C1 segment of cervical spinal cord (tissue), 14 donors: ENCODE data around the gene GRM7.

Experiments
- DNase-seq, 14 donors: peaks; one replicate each; lab custom pipeline; 2025; lab: John Stamatoyannopoulos, UW

The GRM7 gene

DNA sequence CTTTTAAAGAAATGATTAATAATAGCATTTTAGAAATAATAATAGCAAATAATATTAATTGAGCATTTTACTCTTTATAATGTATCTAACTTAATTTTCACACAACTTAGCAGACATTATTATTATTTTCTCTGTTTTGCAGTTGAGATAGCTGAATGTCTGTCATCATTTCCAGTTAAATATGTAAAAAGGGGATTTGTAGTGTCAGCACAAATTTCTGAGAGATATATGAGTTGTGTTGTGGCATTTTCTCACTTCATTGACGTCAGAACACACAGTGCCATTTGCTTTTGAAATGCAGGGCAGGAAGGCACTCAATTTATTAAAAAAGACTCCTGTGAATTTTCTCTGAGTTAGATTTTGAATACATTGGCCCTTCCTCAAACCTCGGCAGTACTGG is 111.0 kb downstream of the GRM7 start:
- no peak for DNase-seq

DNA sequence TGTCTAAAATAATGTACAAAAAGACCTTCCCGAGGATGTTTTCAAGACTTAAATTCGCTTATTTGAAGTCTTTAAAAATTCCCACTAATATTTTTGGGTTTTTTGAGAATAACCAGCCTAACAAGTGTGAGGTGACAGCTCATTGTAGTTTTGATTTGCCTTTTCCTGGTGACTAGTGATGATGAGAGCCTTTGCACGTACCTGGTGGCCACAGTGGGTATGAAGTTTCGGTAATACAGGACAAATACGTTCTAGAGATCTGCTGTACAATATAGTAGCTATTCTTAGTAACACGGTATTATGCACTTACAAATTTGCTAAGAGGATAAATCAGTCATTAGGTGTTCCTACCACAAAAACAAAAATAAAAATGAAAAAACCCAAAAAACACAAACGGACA is 124.9 kb downstream of the GRM7 start:
- DNase-seq: no peak

DNA sequence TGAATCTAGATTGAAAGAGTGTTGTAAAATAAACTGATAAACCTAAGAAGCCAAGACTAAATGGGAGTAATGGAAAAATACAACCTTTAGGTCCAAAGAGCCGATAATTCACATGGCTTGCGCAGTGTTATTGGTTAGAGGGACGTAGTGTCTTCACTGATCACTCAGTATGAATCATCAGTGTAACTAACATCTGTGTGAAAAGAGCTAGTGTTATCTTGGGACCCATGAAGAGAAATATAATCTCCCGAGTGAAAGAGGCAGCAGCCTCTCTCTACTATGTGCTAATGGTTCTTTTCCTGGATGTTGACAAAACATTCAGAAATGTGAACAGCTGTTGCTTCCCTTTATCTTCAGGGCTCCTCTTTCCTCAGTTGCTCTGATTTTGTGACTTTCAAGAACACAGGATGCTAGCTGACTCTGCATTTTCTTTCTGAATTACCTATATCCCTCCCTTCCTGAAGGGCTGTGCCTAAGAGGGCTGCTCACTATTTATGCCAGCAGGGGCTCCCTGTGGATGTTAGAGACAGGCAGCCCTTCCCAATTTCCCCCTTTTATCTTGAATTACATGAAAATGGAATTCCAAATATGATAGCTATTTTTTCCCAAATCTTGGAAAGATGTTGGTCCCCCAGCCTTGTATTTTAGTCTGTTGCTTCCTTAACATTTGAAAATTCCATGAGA is 128.8 kb downstream of the GRM7 start:
- no peak for DNase-seq

DNA sequence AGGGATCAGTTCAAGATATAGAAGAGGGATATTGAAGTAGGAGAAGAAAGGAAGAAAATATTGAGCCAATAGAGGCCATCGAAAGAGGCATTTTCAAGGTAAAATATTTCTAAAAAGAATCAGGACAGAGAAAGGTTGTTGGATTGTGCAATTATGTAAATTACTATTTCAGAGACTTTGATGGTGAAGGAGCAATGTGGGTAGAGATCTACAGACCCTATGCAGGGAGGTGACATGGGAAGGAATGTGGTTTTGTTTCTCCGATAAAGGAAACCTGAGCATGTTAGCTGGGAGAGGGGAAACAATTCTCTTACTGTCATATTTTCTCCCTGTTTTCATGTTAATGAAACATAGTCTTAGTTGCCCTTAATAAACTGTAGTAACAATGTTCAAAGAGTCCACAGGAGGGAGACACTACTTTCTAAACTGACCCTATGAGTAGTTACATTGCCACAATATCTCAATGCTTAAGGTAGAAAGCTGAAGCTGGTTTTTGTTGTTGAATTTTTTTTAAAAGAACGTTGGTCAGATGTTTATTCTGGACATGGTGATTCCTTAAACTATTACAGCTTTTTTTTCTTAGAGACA is 133.3 kb downstream of the GRM7 start:
- DNase-seq: no peak

DNA sequence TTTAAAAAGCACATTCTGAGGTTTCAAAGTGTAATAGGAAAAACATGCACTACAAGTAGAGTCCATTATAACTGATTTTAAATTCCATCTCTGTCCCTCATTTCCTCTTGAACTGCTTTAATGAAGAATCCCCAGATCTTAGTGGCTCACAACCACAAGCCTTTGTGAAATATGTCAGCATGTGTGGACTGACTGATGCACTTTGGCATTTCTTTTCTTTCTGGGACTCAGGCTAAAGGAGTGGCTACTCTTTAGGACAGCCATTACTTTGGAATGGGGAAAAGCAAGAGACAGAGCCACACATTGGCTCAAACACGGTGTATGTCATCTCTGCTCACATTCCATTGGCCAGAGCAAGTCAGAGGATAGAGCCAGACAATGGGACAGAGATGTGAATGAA is 139.6 kb downstream of the GRM7 start:
- DNase-seq: no peak

DNA sequence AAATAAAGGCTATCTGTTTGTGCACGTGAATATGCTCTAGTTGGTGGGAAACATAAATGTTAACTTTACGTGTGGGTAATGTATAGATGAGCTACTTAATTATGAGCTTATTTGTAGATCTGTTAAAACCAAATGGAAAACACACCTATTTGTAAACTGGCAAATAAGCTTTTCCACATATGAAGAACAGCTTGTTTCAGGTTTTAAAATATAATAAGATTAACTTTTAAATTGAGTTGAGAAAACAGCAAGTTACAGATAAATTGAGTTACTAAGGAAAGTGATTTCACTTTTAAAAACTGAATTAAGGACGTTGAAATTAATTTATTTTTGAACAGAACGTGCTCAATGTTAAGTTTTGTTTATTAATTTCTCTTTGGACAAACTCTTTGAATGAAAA is 140.5 kb downstream of the GRM7 start:
- no peak for DNase-seq

DNA sequence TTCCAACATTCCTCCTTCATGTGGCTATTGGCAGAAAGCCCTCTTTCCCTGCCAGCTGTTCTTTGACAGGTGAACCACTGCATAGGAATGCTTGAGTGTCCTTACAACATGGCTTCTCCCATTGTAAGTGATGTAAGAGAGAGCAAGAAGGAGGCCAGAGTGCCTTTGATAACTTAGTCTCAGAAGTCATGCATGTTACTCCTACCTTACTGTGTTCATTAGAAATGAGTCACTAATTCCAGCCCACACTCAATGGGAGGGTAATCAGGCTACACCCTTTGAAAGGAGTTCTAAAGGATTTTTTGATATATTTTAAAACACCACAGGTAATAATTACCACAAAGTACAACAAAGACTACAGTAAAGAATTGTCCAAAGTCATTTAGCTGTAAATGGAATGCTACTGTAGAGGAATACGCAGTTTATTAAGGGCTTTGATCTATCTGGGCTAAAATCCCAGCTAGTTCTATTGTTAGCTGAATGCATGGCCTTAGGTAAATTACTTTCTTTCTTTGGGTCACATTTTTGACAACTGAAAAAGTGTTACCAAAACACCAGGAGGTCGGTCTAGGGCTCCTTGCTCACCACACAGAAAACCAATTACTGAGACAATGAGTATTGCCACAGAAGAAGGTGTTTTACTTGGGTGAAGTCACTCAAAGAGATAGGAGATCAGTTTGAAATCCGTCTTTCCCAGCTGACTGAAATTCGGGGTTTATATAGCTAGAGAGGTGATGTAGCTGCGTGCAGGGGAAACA is 154.9 kb downstream of the GRM7 start:
- no peak for DNase-seq

DNA sequence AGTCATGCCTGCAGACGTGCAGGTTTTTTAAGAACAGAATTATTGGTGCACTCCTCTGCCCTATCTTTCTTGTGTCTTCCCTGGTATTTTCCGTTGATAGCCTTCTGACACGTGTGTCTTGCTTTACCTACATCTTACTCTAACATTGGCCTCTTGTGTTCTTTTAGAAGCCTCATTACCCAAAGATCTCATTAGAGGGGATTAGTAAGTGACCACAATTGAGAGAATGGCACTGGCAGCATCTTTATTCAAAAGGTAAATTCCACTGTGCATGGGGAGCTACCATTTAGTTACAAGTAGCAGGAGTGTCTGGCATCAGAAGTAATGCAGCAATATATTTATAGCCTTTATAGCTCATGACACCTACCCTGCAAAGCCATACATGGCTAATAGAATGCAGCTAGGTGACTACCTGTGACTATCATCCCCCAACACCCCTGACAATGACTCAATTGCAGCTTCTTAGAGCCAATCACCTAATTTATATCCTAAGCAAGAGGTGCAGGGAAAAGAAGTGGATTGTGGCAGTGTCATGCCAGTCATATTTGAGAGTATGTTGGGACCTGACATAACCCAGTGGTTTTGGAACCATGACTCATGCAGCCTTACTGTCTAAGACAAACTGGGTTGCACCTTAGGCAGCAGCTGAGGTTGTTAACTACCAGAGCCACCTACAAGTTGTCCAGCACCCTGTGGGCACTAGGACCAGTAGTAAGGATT is 164.8 kb downstream of the GRM7 start:
- DNase-seq: no peak

DNA sequence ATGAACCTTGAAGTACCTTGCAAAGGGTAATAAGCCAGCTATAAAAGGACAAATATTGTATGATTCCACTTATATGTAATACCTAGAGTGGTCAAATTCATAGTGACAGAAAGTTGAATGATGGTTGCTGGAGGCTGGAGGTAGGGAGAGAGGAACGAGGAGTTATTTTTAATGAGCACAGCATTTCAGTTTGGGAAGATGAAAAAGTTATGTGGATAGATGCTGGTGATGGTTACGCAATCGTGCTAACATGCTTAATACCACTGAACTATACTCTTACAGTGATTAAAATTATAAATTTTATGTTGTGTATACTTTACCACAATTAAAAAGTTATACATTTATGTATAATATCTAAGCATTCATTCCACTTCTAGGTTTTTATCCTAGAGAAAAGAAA is 168.6 kb downstream of the GRM7 start:
- DNase-seq: no peak

DNA sequence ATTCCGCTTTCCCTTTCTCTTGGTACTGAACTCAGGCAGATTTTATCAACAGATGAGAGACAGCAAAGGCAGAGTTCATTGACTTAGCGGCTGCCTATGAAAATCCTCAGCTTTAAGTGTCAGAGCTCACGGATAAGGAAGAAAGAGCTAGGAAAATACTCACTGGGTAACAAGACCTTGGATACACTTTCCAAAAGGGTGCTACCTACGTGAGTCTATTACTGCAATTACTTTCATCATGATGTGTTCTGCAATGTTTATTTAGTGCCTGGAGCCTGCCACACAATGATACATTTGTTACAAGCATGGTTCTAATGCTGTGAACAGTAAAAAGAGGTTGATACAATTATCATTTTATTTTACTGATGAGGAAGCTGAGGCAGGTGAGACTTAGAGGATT is 177.5 kb downstream of the GRM7 start:
- no peak for DNase-seq

DNA sequence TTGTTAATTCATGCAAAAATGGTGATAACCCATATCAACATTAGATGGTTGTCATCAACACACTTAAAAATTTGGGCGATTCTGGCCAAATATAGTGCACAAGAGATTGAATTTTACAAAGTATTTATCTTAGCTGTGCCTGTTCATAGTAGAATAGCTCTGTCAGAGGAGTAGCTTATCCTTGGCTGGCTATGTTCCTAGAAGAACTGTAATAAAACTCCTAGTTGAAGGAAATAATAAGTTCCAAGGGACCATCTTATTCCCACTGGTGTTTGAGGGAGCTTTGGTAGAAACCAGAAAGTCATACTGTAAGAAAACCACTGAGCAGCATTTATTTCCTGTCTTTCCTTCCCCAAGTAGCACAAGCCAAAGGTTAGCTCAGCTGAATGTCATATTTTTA is 201.8 kb downstream of the GRM7 start:
- no peak for DNase-seq

DNA sequence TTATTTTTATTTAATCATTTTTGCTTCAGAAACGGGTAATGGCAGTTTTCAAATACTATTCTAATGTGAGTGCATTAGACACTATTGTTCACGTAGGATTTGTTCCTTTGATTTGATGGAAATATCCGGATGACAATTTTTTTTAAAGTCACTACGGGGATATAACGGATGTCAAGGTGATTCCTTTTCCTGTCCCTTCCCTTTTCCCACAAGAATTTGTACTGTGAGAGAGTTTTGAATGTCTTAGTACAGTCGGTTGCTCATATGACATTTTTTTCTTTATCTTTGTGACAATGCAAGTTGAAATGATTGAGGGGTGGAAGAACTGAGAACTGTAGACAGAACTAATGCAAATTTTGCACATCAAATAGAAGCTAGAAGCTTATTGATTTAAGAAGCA is 209.5 kb downstream of the GRM7 start:
- no peak for DNase-seq

DNA sequence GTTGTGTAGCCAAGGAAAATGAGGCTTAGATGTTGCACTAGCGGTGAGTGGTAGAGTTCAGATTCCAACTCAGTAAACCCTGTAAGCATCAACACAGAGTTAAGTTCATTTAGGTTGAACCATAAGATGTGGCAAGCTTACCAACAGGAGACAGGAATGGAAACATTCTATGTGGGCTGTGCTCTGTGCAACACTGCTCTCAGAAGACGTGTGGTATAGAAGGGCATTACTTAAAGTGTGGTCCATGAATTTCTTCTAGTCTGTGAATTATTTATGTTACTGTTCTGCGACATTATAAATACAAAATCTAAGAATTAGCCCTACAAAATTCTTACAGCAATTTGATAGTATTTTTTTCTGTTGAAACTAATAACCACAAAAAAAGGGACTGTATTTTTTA is 213.3 kb downstream of the GRM7 start:
- no peak for DNase-seq

DNA sequence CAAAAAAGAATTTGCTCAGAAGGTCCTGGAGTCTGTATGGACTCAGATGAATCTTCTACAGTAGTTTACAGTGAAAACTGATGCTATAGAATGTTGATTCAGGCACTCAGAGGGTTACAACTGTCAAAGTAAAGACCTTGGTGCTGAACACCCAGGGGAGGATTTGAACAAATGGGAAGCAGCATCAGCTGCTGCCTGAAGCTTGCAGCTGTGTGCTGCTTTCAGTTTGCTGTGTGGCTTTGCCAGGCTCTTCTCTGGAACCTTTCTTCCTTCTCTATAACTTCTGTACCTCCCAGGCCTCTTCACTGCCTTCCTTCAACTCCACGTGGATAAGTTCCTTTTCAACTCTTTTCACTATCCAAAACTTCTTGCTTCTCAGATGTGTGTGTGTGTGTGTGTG is 214.2 kb downstream of the GRM7 start:
- DNase-seq: no peak

DNA sequence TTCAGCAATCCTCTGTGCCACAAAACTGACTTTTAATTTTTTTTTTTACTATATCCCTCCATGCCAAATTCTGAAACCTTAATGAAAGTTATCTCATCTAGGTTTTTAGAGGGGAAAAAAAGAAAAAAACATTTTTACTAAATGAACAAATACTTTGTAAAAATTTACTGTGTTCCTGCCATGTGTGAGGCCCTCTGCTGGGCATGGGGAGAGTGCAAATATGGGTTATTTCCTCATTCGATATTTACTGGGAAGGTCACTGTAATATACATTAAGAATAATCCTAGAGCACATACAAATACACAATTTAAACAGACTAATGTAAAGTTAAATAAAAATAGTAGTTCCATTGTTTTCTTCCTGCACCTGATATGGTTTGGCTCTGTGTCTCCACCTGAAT is 215.0 kb downstream of the GRM7 start:
- no peak for DNase-seq

DNA sequence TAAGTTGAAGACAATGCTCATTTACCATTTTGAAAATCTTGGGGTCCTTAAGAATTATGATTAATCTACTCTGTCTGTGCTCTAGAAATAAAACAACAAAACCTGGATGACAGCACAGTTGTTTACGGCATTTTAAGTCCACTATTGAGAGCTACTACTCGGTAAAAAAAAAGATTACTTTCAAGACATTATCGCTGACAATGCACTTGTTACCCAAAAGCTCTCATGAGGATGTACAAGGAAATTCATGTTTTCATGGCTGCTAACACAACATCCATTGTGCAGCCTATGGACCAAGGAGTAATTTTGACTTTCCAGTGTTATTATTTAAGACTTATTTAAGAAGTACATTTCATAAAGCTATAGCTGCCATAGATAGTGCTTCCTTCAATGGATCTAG is 221.3 kb downstream of the GRM7 start:
- DNase-seq: no peak

DNA sequence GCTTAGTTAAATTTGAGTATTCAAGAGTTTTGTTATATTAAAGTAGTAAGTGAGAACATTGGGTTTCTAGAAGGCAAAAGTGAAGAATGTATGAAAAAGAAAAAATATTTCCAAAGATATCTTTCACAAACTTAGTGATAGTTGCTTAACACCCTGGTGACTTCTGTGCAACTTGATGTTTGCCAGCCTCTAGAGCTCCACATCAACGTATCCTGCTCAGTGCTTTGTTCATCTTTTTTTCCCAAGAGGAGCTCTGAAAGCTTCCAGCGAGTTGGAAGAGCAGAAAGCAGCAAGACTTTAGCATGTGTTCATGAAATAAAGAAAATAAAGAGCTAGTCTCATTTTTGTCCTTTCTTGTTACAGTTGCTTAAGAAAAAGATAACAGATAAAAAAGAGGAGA is 225.5 kb downstream of the GRM7 start:
- DNase-seq: no peak

DNA sequence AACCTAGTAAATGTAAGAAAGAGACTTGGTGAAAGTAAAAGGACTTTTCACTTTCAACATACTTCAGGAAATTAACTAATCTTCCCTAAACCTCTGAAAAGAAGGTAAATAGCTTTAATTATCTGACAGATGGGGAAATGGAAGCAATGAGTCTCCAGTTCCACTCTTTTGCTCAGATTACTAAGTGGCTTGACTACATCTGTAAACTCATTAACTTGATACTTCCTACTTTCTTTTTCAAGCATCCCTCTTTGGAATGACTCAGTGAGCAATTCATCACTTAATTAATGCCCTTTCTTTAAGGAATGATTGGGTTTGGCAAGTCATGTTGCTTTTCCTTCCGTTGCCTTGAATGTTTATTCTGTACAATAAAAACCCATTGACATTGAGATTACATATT is 234.2 kb downstream of the GRM7 start:
- DNase-seq: no peak

DNA sequence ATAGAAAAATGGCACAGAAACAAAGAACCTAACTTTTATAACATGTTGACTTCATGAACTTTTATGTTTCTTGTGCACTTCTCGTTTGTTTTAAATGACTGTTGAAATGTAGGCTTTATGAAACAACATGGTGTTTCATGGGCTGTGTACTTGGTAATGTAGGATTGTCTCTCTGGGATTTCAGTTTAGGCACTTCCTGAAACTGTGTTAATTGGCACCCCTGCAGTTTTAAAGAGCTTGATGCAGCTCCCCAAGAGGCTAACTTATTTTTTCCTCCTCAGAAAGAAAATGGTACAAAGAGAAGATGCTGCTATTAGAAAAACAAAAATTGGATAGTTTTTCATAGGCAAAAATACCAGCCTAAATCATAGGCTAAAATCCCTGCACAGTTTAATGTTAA is 239.2 kb downstream of the GRM7 start:
- no peak for DNase-seq

DNA sequence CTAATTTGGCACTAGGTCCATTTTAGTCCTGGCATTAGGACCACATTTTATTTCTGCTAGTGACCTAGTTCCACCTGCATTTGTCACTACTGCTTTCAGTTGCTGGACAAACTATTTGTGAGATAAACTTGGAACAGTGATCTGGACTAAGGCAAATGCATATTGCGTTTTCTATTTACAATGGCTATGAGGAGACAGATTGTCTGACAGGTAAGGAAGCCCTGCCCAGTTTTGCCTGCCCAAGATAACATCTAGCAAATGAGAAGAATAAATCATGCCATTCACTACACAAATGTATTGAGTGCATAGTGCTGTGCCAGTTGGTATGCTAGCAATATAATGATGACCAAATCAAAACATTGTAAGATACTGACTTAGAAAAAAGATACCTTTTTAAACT is 245.7 kb downstream of the GRM7 start:
- DNase-seq: no peak

DNA sequence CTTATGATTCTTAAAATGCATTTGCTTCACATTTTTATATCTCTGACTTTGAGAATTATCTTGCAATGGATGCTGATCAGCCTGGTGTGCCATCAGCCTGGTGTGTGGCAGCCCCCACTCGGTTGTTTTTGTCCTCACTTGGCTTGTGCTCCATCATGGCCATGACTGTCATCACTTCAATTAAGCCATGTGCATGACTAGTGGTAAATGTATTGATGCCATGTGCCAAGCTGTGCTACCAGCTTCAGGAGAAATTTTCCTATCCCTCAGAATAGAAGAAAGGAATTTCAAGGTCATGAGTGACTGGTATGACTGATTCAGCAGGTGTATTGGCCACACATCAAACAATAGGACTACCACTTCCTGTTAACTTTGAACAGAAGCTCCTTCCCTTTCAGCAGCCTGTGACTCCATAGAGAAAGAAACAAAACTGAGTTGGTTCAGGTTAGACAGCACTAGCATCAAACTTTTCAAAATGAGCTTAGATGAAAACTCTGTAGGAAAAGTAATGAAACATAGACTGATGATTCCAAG is 251.7 kb downstream of the GRM7 start:
- DNase-seq: no peak

DNA sequence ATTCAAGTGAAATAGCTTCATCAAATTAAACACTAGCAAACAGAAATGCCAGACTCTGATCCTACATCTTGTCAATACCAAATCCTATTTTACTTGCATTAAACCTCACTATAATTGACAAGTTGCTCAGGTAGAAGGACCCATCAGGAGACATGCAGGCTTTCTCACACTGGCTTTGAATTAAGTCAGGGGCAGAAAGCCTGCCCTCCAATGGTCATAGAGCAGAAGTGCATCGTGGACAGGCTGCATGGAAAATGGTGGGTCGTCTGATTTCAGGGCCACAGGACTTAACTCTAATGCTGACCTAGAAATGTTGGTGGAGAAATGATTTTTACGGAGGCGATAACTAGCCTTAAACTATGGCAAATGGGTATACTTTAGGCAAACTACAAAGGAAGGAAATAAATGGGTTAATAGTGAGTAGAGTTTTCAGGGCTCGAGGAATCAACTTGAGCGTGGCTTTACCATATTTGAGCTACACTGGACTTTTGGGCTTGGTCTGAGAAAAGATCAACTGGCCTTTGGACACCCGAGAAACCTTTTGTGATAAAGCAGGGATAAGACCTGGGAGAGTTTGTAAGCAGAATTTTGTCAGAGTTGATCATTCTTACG is 283.9 kb downstream of the GRM7 start:
- no peak for DNase-seq
